GM19043 (cell line): ENCODE data around the gene MAEL.
"Not testable (repeated sequence)": the region's sequence is repeated elsewhere in the genome, so short reads cannot be mapped to it uniquely, and the experiment has no call there.

ENCODE experiments used
- ATAC-seq: cut with Tn5 transposase; IDR thresholded peaks from one replicate; pipeline ENCODE4 v1.9.1; 2021; ENCODE audit warnings: low read depth; ENCODE audit not compliant: unreplicated experiment

The MAEL gene

DNA sequence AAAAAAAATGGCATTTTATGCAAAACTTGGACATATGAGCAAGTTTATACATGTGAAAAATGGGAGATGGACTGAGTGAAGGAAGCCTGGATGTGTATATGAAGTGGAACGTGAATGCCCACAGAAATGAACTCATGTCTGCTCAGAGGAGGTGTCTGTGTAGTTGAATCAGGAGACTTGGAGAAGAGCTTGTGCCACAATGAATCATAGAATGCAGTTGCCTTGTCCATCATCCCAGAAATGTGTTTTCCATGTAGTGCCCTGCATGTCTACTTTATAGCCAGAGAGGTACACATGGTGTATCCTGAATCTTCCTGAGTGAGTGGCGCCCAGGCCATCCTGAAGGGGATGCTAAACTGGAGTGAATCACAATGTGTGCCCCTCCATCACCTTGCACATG lies 11.1 kb upstream of the MAEL start:
- no peak for ATAC-seq

DNA sequence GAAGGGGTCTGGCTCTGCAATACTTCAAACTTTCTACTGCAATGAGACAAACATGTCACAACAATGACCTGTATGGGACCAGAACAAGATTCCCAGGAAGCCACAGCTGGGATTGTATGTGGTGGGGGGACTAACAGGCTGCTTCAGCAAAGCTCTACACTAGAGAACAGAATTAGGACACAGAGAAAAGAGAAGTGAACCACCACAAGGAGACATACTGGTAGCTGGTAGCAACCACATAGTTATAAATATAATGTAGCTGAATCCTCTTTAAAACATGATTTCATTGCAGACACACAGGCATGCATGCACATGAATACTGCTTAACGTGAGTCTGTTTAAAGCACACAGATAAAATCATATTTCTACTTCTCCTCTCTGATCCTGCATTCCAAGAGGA lies 10.3 kb upstream of the MAEL start:
- peak; percentile 40 for ATAC-seq

DNA sequence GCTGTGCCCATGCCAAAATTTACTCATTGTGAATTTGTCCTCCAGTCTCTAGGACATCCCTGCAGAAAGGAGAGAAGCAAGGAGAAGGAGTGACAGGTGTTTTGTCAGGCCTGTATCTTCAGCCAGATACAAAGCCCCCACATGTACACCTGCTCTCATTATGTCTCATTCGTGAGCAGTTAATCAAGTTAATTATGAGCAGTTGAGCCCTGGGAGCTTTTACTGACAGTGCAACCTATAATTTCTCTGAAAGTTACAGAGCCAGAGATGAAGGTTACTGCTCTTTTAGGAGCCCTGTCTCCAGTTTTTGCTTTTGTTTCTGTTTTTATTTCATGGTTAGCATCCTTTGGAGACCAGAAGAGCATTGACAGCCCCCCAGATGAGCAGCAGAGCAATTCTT lies 8.7 kb upstream of the MAEL start:
- no peak for ATAC-seq

- ATAC-seq: no peak
These were observed 8.3 kb upstream of the MAEL start for GRCh38 chr1:166980818-166981217.

DNA sequence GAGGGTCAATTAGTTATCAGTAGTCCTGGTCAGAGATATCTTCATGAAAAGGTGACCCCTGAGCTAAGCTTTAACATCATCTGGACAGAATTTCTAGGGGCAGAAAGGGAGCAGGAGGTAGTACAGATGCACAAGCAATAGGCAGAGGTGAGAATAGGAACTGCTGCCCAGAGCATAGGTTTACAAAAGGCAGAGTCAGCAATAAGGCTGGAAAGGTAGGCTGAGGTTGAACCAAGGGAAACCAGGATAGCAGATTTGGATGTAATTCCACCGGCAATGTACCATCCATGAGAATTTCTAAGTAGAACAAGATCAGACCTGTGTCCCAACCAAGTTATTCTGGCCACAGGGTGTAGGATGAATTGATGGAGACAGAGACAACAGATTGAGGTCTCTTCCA lies 7.5 kb upstream of the MAEL start:
- ATAC-seq: no peak

DNA sequence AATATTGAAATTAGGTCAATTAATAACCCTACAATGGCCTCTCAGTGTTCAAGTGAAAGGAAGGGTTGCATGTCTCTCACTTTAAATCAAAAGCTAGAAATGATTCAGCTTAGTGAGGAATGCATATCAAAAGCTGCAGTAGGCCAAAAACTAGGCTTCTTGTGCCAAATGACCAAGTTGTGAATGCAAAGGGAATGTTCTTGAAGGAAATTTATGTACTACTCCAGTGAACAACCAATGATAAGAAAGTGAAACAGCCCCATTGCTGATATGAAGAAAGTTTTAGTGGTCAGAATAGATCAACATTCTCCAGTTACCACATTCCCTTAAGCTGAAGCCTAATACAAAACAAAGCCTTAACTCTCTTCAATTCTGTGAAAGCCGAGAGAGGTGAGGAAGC lies 10.0 kb downstream of the MAEL start:
- ATAC-seq: peak; percentile 44

- ATAC-seq: peak; percentile 50
These were observed 10.5 kb downstream of the MAEL start for GRCh38 chr1:166999500-167000055.

DNA sequence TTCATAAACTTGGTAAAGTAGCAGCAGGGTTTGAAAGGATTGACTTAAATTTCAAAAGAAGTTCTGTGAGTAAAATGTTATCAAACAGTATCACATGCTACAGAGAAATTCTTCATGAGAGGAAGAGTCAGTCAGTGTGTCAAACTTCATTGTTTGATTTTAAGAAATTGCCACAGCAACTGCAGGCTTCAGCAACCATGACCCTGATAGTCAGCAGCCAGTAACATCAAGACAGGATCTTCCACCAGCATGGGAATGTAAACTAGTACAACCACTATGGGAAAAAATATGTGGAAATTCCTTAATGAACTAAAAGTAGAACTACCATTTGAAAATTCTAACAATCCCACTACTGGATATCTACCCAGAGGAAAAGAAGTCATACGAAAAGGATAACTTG lies 11.5 kb downstream of the MAEL start:
- no peak for ATAC-seq

DNA sequence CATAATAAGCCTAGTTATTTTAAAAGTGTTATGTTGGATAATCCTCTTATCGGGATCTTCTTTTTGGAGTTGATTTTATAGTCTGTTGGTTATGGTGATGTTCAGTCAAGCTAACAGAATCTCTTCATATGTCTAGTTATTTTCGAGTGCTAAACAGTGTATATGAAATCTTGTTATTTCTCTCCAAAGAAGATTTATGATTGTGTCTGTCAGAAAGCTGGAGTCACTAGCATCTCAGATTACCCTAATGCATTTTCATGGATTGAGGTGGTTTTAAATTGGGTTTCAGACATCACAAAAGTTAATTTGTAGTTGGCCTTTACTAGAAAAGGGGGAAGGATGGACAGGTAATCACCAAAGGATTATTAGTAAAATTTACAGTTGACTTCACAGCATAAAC lies 13.3 kb downstream of the MAEL start:
- ATAC-seq: no peak

DNA sequence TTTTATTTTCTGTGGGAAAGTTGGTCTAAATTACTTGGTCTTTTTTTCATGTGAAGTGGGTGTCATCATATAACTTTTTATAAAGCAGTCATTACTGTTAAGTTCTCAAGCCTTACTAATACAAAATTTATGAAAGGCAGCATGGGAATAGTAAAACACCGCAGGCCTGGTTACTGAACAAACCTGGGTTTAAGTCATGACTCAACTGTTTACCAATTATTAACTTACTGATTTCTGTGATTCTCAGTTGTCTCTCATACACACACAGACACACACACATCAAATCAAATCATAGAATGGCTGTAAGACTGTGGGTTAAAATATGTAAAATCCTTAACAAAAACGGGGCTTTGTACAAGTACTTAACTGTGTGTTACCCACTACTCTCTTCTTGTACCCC lies 14.6 kb downstream of the MAEL start:
- ATAC-seq: no peak

- no peak for ATAC-seq
These were observed 22.6 kb downstream of the MAEL start for GRCh38 chr1:167011560-167012191.

GRCh38 chr1:167012570-167012969 lies 23.5 kb downstream of the MAEL start:
- no peak for ATAC-seq

GRCh38 chr1:167013108-167013929 lies 24.2 kb downstream of the MAEL start:
- ATAC-seq: no peak

- ATAC-seq: no peak
These were observed 27.1 kb downstream of the MAEL start for GRCh38 chr1:167016100-167016750.

- peak; percentile 86 for ATAC-seq
These were observed 33.3 kb downstream of the MAEL start for GRCh38 chr1:167022384-167022783.

DNA sequence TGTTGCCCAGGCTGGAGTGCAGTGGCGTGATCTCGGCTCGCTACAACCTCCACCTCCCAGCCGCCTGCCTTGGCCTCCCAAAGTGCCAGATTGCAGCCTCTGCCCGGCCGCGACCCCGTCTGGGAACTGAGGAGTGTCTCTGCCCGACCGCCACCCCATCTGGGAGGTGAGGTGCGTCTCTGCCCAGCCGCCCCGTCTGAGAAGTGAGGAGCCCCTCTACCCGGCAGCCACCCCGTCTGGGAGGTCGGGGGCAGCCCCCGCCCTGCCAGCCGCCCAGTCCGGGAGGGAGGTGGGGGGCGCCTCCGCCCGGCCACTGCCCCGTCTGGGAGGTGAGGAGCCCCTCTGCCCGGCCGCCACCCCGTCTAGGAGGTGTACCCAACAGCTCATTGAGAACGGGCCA lies 40.5 kb downstream of the MAEL start:
- not testable (repeated sequence) for ATAC-seq

DNA sequence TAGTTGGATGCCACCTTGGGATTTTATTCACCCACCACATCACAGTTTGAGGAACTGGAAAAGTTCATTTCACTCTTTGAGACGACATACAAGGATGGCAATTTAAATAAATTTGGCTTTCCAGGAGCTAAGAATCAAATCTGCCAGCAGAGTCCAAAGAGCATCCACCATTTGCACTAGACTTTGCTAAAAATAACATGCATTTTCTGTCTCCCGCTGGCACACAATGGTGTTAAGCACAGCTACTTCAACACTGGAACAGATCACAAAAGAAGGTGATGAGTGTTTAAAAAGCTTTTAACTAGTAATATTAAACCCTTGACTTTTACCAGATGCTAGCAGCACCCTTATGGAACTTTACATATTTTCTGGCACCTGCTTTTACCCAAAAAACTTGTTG lies 44.6 kb downstream of the MAEL start:
- no peak for ATAC-seq

- ATAC-seq: peak; percentile 96
These were observed 54.8 kb downstream of the MAEL start for GRCh38 chr1:167043752-167044488.

DNA sequence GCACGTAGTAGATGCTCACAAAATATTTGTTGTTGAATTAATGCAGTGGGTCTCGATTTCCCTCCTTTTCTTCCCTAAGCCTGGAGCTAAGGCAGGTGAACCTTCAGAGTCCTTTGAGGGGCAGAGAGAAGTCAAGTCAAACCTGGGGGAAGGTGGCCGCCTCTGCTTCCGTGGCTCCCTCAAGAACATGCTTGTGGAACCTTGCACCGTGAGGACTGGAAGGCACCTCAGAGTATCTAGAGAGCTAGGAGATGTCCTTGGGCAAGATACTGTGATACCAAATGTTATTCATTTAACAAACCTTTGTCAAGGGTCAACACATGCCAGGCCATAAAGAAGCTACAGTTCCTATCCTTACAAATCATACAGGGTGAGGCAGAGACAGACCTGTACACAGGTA lies 62.8 kb downstream of the MAEL start:
- no peak for ATAC-seq

DNA sequence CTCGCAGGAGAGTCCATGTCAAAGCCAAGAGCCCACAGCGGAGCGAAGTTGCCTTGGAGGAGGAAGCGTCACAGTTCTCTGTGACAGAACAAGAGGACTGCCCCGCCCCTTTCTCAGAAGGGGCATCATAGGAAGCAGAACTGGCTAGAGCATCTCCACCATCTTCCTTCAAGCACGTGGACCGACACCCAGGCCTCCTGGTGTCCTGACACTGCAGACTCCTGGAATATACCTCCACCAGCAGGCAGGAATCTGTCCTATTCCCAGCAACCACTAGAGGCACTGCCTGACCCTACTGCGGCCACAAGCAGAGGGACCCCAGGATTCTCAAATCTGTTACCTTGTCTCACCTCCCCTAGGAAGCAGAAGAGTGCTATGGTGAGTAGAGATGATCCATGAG lies 63.3 kb downstream of the MAEL start:
- no peak for ATAC-seq

GRCh38 chr1:167054531-167054930 lies 65.5 kb downstream of the MAEL start:
- no peak for ATAC-seq
